GM18873 (cell line): Measurements from ENCODE around the gene ZKSCAN3.
A peak's percentile ranks its signal among the peaks of the same experiment; 100 is the strongest.
"Not testable (repeated sequence)": the region's sequence is repeated elsewhere in the genome, so short reads cannot be mapped to it uniquely, and the experiment has no call there.

Experiments used
- ATAC-seq: cut with Tn5 transposase; IDR thresholded peaks from one replicate; pipeline ENCODE4 v1.9.1; 2021; ENCODE audit warnings: mild to moderate bottlenecking, moderate library complexity, moderate number of reproducible peaks; ENCODE audit not compliant: unreplicated experiment, low FRiP score

The ZKSCAN3 gene

GRCh38 chr6:28371280-28371679 is 21.5 kb downstream of the ZKSCAN3 start:
- ATAC-seq = no peak

- no peak for ATAC-seq
Measured at GRCh38 chr6:28371706-28372451, 22.1 kb downstream of the ZKSCAN3 start.

GRCh38 chr6:28373925-28374324 is 24.2 kb downstream of the ZKSCAN3 start:
- no peak for ATAC-seq

- no peak for ATAC-seq
Measured at GRCh38 chr6:28377879-28378278, 28.1 kb downstream of the ZKSCAN3 start.

GRCh38 chr6:28378644-28379043 is 28.9 kb downstream of the ZKSCAN3 start:
- no peak for ATAC-seq

GRCh38 chr6:28380381-28380780 is 30.6 kb downstream of the ZKSCAN3 start:
- no peak for ATAC-seq

GRCh38 chr6:28383235-28384142 is 33.7 kb downstream of the ZKSCAN3 start:
- ATAC-seq = peak; percentile 93

- no peak for ATAC-seq
Measured at GRCh38 chr6:28384143-28384533, 34.4 kb downstream of the ZKSCAN3 start.

- no peak for ATAC-seq
Measured at GRCh38 chr6:28390688-28391087, 40.9 kb downstream of the ZKSCAN3 start.

GRCh38 chr6:28393912-28394662 is 44.3 kb downstream of the ZKSCAN3 start:
- no peak for ATAC-seq

- no peak for ATAC-seq
Measured at GRCh38 chr6:28395918-28396317, 46.2 kb downstream of the ZKSCAN3 start.

GRCh38 chr6:28399350-28400121 is 49.8 kb downstream of the ZKSCAN3 start, which contains the start of gene ZSCAN12:
Gene ZSCAN12, minus strand, starts transcription at chr6:28399747. Its CDS starts 1,342 bp downstream, at chr6:28398405.
- peak; percentile 71 for ATAC-seq

- no peak for ATAC-seq
Measured at GRCh38 chr6:28400122-28400451, 50.3 kb downstream of the ZKSCAN3 start.

GRCh38 chr6:28401172-28401571 is 51.4 kb downstream of the ZKSCAN3 start:
- ATAC-seq = no peak

GRCh38 chr6:28402197-28402596 is 52.5 kb downstream of the ZKSCAN3 start:
- ATAC-seq = no peak

- not testable (repeated sequence) for ATAC-seq
Measured at GRCh38 chr6:28403923-28404322, 54.2 kb downstream of the ZKSCAN3 start.

- ATAC-seq = no peak
Measured at GRCh38 chr6:28407401-28407800, 57.7 kb downstream of the ZKSCAN3 start.

GRCh38 chr6:28408076-28408802 is 58.5 kb downstream of the ZKSCAN3 start:
- ATAC-seq = no peak

- no peak for ATAC-seq
Measured at GRCh38 chr6:28410767-28411166, 61.0 kb downstream of the ZKSCAN3 start.
